ENCODE measurements around the gene GMIP.

- TF ChIP-seq POLR2A (IDR thresholded peaks at IDR 0.05; ENCODE audit: low read depth, low read length) (no peak), POLR2AphosphoS5 (IDR thresholded peaks at IDR 0.05; ENCODE audit: low read depth, low read length) (no peak)
Measured at GRCh38 chr19:19651076-19651475, 7.6 kb upstream of the GMIP start.
